Adipose tissue (tissue), 3 donors: ENCODE measurements around the gene CCND1. TPM values are rescaled to one million over a fixed set of nuclear protein-coding genes. Genes with fewer than 3 reads are reported as not detected.

Experiments used
- H3K27ac ChIP-seq: one replicate; pipeline ENCODE4 v1.5.1; 2013; ENCODE audit warnings: low read depth, low read length
- WGBS, 3 donors: extraction: QIAGEN DNeasy Blood & Tissue Kit; methylation state at CpG; one replicate each; pipeline ENCODE4 v1.1.7; 2013; 5-methylcytosine and 5-hydroxymethylcytosine counted together
- polyA plus RNA-seq, 3 donors: library from polyadenylated mRNA; stranded (reverse); fragments of 200-250 nt; gene quantifications; one replicate each; pipeline ENCODE4 v1.2.3, GENCODE V29; 2013
- donor health status: healthy with polysubstance abuse.
- donor health status: Bipolar disorder and iron deficiency.
- donor health status: healthy.

CCND1 gene
- polyA plus RNA-seq, 3 donors, result 11.1 to 59.6 (median 36.9) TPM

DNA sequence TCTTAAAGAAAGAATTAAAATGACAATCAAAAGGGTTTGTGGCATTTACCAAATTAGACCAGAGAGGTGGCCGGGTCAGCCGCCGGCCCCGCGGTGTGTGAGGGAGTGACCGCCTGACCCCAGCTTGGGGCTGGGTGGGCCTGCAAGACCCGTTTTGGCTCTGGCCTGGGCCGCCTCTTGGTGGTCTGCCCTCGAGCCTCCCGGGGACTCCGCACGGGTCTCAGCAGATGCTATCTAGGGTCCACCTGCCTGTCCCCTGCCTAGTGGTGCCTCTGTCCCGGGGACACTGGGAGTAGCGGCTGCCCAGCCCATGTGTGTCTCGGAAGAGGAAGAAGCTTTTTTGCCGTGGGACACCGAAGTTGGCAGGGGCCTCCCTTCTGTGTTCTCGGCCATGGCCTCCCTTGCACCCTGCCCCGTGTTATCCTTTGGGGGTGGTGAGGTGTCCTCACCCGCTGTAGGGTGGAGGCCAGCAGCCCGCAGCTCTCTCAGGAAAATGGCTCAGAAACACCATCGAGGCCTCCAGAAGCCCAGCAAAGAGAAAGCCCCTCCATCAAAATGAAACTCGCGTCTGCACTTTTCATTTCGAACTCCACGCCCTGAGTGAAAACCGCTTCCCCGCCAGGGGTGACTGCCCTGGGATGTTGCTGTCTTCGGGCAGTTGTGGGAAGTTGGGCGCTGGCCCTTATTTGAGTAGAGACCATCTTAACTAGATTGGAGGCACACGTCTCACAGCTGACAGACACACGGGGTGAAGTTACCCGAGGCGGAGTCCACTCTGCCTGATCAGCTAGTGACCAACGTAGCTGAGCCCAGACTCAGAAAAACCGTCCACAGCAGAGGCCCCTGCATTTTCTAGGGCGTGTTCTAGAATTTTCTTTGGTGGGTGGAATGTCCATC, 8.0 kb downstream of the CCND1 start:
- 87 to 93% (median 91%) methylated on average over 37 of the region's 37 CpGs for WGBS, 3 donors
- no peak overlapping the region for H3K27ac ChIP-seq

DNA sequence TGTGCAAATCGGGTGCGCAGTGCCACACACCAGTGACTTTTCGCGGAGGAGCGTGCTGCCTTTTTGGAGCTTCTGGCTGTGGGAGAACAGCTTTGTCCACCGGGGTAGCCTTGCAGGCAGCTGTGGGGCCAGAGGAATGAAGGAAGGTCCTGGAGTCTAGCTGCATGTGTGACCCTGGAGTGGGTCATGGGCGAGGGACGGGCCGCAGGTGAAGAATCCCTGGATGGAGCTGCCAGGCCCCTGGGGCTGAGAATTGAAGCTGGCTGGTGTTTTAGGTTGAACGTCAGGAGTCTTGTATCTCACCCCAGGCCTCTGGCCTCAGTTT, 8.6 kb downstream of the CCND1 start:
- H3K27ac ChIP-seq, result no peak overlapping the region
- 88 to 96% (median 92%) methylated on average over 10 of the region's 10 CpGs for WGBS, 3 donors

DNA sequence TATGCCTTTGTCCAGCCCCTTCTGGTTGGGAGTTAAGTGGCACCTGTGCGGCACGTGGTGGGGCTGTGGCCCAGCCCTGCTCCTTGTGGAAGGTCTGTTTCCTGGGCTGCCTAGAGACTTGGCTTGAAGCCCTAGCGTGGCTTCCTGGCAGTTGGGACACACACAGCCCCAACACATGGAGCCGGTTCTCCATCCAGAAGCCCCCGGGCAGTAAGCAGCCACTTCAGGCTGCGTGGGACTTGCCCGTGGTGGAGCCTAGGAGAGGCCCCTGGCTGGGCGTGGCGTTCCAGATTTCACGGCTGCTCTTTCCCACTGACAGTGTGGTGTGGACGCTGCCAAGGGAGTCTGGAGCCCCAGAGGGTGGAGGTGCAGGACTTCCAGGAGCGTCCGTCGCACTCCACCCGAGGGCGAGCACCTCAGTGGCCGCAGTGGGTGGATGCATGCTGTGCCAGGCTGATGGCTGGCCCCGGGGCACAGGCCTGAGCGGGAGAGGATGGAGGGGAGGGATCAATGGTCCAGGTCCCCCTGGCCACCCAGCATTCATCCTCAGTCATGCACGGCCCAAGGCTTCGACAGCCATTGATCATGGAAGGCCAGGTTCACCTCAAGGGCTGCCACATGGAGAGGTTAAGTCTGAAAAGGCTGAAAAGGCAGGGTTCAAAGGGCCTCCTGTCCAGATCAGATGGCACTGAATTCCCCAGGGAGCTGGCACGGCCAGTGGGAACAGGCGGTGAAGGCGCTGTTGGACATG, 9.3 kb downstream of the CCND1 start:
- no peak overlapping the region for H3K27ac ChIP-seq
- 74 to 83% (median 74%) methylated on average over 24 of the region's 24 CpGs for WGBS, 3 donors

DNA sequence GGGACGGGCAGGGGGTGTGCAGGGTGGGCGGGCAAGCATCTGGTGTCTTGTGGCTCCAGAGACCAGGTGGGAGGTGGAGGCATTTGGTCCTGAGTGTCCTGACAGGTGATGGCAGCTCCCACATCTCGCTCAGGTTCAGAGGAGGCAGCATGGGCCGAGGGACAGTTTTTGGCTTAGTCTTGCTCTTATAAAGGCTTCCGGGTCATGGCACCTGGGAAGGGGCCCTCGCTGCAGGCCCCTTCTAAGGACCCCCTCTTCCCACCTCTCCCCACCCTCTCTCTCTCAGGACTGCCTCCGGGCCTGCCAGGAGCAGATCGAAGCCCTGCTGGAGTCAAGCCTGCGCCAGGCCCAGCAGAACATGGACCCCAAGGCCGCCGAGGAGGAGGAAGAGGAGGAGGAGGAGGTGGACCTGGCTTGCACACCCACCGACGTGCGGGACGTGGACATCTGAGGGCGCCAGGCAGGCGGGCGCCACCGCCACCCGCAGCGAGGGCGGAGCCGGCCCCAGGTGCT, 9.9 kb downstream of the CCND1 start:
- 81 to 89% (median 87%) methylated on average over 22 to 23 of the region's 23 CpGs for WGBS, 3 donors
- no peak overlapping the region for H3K27ac ChIP-seq

DNA sequence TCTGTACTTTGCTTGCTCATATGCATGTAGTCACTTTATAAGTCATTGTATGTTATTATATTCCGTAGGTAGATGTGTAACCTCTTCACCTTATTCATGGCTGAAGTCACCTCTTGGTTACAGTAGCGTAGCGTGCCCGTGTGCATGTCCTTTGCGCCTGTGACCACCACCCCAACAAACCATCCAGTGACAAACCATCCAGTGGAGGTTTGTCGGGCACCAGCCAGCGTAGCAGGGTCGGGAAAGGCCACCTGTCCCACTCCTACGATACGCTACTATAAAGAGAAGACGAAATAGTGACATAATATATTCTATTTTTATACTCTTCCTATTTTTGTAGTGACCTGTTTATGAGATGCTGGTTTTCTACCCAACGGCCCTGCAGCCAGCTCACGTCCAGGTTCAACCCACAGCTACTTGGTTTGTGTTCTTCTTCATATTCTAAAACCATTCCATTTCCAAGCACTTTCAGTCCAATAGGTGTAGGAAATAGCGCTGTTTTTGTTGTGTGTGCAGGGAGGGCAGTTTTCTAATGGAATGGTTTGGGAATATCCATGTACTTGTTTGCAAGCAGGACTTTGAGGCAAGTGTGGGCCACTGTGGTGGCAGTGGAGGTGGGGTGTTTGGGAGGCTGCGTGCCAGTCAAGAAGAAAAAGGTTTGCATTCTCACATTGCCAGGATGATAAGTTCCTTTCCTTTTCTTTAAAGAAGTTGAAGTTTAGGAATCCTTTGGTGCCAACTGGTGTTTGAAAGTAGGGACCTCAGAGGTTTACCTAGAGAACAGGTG, 11.1 kb downstream of the CCND1 start:
- 87 to 91% (median 88%) methylated on average over 15 of the region's 15 CpGs for WGBS, 3 donors
- no peak overlapping the region for H3K27ac ChIP-seq

DNA sequence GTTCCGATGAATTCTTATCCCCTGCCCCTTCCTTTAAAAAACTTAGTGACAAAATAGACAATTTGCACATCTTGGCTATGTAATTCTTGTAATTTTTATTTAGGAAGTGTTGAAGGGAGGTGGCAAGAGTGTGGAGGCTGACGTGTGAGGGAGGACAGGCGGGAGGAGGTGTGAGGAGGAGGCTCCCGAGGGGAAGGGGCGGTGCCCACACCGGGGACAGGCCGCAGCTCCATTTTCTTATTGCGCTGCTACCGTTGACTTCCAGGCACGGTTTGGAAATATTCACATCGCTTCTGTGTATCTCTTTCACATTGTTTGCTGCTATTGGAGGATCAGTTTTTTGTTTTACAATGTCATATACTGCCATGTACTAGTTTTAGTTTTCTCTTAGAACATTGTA, 12.0 kb downstream of the CCND1 start:
- no peak overlapping the region for H3K27ac ChIP-seq
- 76 to 79% (median 78%) methylated on average over 11 of the region's 11 CpGs for WGBS, 3 donors

DNA sequence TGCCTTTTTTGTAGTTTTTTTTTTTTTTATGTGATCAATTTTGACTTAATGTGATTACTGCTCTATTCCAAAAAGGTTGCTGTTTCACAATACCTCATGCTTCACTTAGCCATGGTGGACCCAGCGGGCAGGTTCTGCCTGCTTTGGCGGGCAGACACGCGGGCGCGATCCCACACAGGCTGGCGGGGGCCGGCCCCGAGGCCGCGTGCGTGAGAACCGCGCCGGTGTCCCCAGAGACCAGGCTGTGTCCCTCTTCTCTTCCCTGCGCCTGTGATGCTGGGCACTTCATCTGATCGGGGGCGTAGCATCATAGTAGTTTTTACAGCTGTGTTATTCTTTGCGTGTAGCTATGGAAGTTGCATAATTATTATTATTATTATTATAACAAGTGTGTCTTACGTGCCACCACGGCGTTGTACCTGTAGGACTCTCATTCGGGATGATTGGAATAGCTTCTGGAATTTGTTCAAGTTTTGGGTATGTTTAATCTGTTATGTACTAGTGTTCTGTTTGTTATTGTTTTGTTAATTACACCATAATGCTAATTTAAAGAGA, 12.5 kb downstream of the CCND1 start:
- no peak overlapping the region for H3K27ac ChIP-seq
- WGBS, 3 donors, result 89 to 94% (median 92%) methylated on average over 23 of the region's 23 CpGs

DNA sequence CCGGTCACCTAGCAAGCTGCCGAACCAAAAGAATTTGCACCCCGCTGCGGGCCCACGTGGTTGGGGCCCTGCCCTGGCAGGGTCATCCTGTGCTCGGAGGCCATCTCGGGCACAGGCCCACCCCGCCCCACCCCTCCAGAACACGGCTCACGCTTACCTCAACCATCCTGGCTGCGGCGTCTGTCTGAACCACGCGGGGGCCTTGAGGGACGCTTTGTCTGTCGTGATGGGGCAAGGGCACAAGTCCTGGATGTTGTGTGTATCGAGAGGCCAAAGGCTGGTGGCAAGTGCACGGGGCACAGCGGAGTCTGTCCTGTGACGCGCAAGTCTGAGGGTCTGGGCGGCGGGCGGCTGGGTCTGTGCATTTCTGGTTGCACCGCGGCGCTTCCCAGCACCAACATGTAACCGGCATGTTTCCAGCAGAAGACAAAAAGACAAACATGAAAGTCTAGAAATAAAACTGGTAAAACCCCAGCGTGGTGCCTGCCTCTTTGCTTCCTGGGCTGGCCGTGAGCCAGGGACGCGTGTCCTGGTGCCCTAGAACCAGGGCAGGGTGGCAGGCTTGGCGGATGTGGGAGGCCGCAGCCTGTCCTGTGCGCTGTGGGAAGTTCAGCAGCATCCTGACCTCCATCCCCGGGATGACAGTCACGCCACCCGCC, 13.2 kb downstream of the CCND1 start:
- no peak overlapping the region for H3K27ac ChIP-seq
- WGBS, 3 donors, result 81 to 88% (median 86%) methylated on average over 36 to 38 of the region's 38 CpGs

DNA sequence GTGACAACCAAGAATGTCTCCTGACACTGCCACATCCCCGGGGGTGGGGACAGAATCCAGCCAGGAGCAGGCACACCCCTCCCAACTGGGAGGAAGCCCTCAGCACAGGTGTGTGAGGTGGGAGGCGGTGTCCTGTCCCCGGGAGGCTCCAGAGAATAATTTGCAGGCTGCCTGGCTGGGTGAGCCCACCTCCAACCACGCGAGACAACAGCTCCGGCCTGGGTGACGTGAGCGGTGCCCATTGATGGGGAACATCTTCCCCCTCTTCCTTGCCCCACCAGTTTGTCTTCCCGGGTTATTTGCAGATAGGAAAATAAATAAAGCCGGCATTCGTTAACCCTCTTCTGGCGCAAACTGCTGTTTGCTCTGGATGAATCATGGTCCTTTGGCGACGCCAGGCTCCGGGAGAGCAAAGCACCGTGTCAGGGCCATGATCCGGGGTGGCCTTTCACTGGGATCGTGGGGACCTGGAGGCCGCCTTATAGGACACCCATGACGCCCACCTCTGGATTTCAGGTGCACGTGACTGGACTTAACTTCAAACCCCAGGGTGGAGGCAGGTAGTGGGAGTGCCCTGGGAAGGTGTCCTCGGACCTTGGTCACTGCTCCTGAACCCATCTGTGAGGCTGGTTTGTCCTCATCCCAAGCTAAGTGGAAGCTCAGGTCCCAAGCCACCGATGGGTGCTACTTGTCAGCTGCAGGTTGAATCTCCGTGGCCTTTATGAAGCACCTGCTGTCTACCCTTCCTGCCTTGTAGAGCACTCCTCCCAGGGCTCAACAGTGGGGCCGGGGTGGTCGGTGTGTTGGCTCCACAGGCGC, 13.9 kb downstream of the CCND1 start:
- no peak overlapping the region for H3K27ac ChIP-seq
- 47 to 78% (median 73%) methylated on average over 26 to 27 of the region's 27 CpGs for WGBS, 3 donors

DNA sequence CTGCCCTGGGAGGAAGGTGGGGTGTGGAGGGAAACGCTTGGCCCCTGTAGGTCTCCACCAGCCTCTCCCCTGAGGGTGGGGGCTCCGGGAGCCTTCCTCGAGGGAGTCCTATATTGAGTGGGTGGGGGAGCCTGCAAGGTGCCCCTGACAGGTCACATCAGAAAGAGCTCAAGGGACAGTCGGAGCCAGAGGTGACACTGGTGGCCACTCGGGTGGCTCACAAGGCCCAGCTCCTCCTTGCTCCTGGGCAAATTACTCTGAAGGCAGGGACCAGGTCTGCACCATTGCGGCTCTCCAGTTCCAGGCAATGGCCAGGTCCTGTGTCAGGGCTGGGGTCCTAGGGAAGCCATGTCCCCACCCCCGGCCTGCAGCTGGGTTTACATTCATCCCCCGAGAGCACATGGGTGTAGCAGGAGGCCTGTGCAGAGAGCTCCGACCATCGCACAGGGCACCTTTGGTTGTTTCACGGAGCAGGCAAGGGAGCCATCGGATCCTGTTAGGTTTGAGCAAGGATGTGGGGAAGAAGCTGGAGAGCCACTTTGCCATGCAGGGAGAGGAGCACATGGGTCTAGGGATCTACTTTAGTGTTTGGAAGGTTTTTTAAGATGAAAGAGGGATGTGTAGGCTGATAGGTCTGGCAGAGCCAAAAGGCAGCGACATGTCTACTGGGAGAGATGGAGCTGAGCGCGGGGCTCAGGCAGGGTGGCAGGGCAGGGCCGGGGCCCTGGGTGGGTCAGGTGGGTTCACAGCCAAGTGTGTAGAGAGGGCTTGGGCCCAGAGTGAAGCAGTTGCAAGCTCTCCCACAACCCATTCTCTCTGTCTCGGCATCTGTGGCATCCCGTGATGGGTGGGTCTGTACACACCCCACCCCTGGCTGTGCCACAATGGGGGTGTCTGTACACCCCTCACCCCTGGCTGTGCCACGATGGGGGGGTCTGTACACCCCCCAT, 14.8 kb downstream of the CCND1 start:
- H3K27ac ChIP-seq, result no peak overlapping the region
- 82 to 84% (median 84%) methylated on average over 19 of the region's 19 CpGs for WGBS, 3 donors

DNA sequence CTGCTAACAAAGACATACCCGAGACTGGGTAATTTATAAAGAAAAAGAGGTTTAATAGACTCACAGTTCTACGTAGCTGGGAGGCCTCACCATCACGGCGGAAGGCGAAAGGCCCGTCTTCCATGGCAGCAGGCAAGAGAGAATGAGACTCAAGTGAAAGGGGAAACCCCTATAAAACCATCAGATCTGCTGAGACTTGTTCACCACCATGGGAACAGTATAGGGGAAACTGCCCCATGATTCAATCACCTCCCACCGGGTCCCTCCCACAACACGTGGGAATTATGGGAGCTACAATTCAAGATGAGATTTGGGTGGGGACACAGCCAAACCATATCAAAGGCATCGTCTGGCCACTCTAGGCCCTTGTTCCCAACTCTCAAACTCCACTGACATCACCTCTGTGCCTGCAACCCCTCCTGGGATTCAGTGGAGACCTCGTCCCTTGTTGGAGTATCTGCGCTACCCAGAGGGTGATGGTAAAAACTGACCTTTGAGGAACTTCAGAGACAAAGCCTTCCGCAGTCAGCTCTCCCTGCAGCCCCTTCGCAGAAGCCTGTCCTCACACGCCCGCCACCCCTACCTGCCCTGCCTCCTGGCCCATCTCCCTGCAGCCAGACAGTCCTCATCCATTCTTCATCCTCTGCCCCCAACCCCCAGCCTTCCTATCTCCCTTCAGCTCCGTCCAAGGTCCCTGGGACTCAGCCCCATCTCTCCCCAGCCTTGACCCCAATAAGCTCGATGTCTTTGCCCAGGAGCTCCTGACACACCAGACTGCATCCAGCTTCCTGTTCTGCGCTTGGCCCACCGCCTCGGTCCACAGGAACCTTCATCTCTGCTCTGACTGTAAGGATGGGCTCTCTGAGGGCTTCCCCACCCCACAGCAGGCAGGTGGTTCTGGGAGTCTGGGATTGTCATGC, 15.8 kb downstream of the CCND1 start:
- no peak overlapping the region for H3K27ac ChIP-seq
- 77 to 82% (median 81%) methylated on average over 20 of the region's 20 CpGs for WGBS, 3 donors

DNA sequence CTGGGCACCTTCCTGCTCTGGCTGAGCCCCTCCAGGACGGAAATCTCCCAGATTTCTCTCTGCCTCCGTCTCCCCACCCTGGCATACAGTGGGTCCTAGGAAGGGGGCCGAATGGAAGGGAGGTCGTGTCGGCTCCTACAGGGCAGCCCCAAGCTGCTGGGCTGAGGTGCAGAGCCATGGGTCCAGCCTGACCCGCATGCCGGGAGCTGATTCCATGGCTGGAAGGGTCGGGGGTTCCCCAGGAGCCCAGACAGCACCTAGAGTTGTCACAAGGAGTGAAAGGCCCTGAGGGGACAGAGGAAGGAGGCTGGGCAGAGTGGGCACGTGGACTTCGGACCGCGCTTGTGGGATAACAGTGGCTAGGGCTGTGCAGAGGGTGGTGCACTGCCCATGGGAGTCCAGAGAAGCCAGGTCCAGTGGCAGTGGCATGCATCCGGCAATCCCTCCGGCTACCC, 16.5 kb downstream of the CCND1 start:
- WGBS, 3 donors, result 78 to 87% (median 80%) methylated on average over 14 of the region's 14 CpGs

DNA sequence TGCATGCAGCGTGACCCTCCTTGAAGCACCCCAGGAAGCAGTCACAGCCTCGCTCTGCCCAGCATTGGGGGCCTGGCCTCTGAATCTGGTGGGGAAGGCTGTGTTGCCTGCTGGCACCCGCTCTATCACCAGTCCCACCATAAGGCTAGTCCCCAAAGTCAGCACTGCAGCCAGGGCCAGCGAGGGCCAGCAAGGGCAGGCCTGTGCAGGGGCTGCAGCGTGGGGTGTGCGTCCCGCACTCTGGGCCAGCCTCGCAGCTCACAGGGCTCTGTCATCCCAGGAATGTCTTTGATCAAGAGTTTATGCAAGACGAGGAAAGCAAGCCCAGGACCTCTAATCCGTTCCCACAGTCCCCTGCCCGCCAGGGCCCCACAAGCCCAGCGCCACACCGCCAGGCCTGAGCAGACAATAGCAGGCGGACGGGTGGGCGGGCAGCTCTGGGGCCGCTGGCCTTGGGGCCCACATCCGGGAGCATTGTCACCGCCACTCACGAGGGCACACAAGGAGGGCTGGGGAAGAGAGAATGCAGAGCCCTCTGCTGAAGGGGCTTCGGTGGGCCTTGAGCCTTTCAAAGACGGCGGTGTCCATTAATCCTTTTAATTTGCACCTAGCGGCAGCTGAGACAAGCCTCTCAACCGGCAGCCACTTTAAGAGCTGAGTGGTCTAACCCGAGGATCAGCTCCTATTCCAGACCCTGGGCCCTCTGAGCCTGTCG, 17.1 kb downstream of the CCND1 start:
- 61 to 66% (median 62%) methylated on average over 27 of the region's 27 CpGs for WGBS, 3 donors
- H3K27ac ChIP-seq, result no peak overlapping the region

More for the DNA sequence above, 16.5 kb downstream of the CCND1 start:
- H3K27ac ChIP-seq, result no peak overlapping the region

DNA sequence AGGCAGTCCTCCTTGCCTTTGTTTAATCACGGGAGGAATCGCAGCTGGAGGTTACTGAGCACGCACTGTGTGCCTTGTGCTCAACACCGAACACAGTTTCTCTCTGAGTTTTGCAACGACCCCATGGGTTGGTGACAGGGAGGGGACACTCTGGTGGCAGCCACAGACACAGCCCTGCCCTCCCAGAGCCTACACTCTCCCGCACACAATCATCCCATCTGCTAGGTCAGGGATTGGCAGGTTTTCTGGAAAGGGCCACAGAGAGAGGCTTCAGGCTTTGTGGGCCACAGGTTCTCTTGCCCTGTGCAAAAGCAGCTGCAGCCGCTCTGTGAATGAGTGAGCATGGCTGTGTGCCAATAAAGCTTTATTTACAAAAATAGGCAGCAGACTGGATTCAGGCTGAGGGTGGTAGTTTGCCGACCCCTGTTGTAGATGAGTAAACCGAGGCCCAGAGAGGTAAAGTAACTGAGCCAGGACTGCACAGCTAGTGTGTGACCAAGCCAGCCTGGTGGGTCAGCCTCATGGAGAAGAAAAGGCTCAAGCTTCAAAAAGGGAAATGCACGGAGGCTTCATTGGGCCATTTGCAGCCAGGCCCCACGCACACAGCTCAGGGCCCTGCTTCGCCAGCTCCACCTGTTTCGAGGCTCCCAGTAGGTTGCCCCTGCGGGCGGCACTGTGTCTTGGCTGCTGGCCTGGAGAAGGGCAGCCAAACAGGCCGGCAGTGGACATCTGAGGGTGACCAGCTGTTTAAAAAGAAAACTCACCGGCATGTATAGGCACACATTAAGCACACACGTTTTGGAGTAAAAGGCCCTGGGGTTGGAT, 17.9 kb downstream of the CCND1 start:
- no peak overlapping the region for H3K27ac ChIP-seq
- WGBS, 3 donors, result 76 to 82% (median 76%) methylated on average over 18 of the region's 18 CpGs
